Activated CD4-positive, alpha-beta T cell treated with anti-CD3 and anti-CD28 coated beads, Interleukin-2, amount 50 U/mL, for 1 hour (primary cell): ENCODE measurements around the gene DECR2.
"Not testable (repeated sequence)": the region's sequence is repeated elsewhere in the genome, so short reads cannot be mapped to it uniquely, and the experiment has no call there.

Experiments used
- DNase-seq: peaks from one replicate; pipeline ENCODE4 v3.0.0-alpha.2; 2020

Gene DECR2

GRCh38 chr16:379961-380761, 21.5 kb upstream of the DECR2 start:
- no peak for DNase-seq

- DNase-seq = no peak
These were observed 21.0 kb upstream of the DECR2 start for GRCh38 chr16:380762-381011.

GRCh38 chr16:381012-381788, 20.5 kb upstream of the DECR2 start:
- peak; percentile 31 for DNase-seq

- DNase-seq = peak; percentile 58
These were observed 19.6 kb upstream of the DECR2 start, which contains the start of gene PGAP6 for GRCh38 chr16:381789-382717. TSS of gene PGAP6 (minus strand) at chr16:381978. CDS start at chr16:381821, 157 bp downstream.

GRCh38 chr16:383326-384051, 18.2 kb upstream of the DECR2 start:
- DNase-seq = peak; percentile 47

GRCh38 chr16:386641-387156, 15.0 kb upstream of the DECR2 start:
- DNase-seq = no peak

- not testable (repeated sequence) for DNase-seq
These were observed 13.7 kb upstream of the DECR2 start for GRCh38 chr16:387761-388666.

- no peak for DNase-seq
These were observed 12.3 kb upstream of the DECR2 start for GRCh38 chr16:389352-389751.

GRCh38 chr16:391885-392335, 9.8 kb upstream of the DECR2 start:
- DNase-seq = peak; percentile 72

GRCh38 chr16:392450-393030, 9.1 kb upstream of the DECR2 start:
- no peak for DNase-seq

GRCh38 chr16:396199-396598, 5.5 kb upstream of the DECR2 start:
- DNase-seq = no peak

- no peak for DNase-seq
These were observed 5.1 kb upstream of the DECR2 start for GRCh38 chr16:396605-397004.

- no peak for DNase-seq
These were observed 4.5 kb upstream of the DECR2 start, which contains the start of gene NME4 for GRCh38 chr16:397135-397661. TSS of gene NME4 (plus strand) at chr16:397199. CDS start at chr16:397223, 24 bp downstream.

- DNase-seq = no peak
These were observed 3.9 kb upstream of the DECR2 start for GRCh38 chr16:397736-398332.

- no peak for DNase-seq
These were observed 2.9 kb upstream of the DECR2 start for GRCh38 chr16:398561-399339.

GRCh38 chr16:399340-400019, 2.2 kb upstream of the DECR2 start:
- DNase-seq = no peak

- DNase-seq = no peak
These were observed 1.6 kb upstream of the DECR2 start for GRCh38 chr16:400061-400591.

- no peak for DNase-seq
These were observed 3.3 kb downstream of the DECR2 start for GRCh38 chr16:404971-405486.
